Suprapubic skin (tissue), 4 donors: ENCODE measurements around the gene ELAVL1. TPM values are rescaled to one million over a fixed set of nuclear protein-coding genes. Genes with fewer than 3 reads are reported as not detected.

Experiments used
- DNase-seq, 2 donors: peaks; one replicate each; pipeline ENCODE4 v3.0.0-alpha.2; 2019; ENCODE audit warnings: low spot score in 2 of 2
- H3K27ac ChIP-seq: fragments of 200-600 bp; sonication (generic); one replicate; pipeline ENCODE4 v1.5.1; 2019
- H3K27me3 ChIP-seq: fragments of 200-600 bp; sonication (generic); one replicate; pipeline ENCODE4 v1.5.1; 2019
- H3K36me3 ChIP-seq: fragments of 200-600 bp; sonication (generic); one replicate; pipeline ENCODE4 v1.5.1; 2019
- H3K4me1 ChIP-seq: fragments of 200-600 bp; sonication (generic); one replicate; pipeline ENCODE4 v1.5.1; 2019
- H3K4me3 ChIP-seq: fragments of 200-600 bp; sonication (generic); one replicate; pipeline ENCODE4 v1.5.1; 2019; ENCODE audit warnings: mild to moderate bottlenecking
- H3K9me3 ChIP-seq: fragments of 200-600 bp; sonication (generic); one replicate; pipeline ENCODE4 v1.5.1; 2019
- CTCF ChIP-seq, 2 donors: fragments of 200-600 bp in 1 of 2; fragments of 450-650 bp in 1 of 2; sonication (generic) in 1 of 2; IDR thresholded peaks; one replicate each; pipeline ENCODE4 v1.5.1; 2016 to 2019; ENCODE audit warnings: antibody characterized with exemption in 2 of 2, mild to moderate bottlenecking in 1 of 2, moderate library complexity in 1 of 2
- EP300 ChIP-seq: sonication (generic); formaldehyde crosslinking; IDR thresholded peaks from one replicate; pipeline ENCODE4 v1.6.1; 2017; ENCODE audit warnings: antibody characterized with exemption
- POLR2A ChIP-seq, 2 donors: fragments of 450-650 bp; IDR thresholded peaks; one replicate each; pipeline ENCODE4 v1.6.1; 2017; ENCODE audit warnings: antibody characterized with exemption in 2 of 2, mild to moderate bottlenecking in 2 of 2, moderate library complexity in 2 of 2
- POLR2AphosphoS5 ChIP-seq, 3 donors: sonication (generic); formaldehyde crosslinking; IDR thresholded peaks; one replicate each; pipeline ENCODE4 v1.6.1; 2017; ENCODE audit warnings: antibody characterized with exemption in 3 of 3
- WGBS: methylation state at CpG from one replicate; pipeline ENCODE4 v1.1.5; 2018; 5-methylcytosine and 5-hydroxymethylcytosine counted together
- total RNA-seq, 4 donors: library from RNA; depleted of rRNA; stranded (reverse); fragments of >200 nt; gene quantifications; one replicate each; pipeline ENCODE4 v1.1.0, GENCODE V29; 2016

The ELAVL1 gene
- total RNA-seq, 4 donors from 2014 or later: 32.4 to 38.2 (median 37.2) TPM

GRCh38 chr19:7978179-7978825 is 27.1 kb downstream of the ELAVL1 start:
- 77% methylated on average over 12 of the region's 12 CpGs for WGBS
- Histone ChIP-seq H3K9me3 (no peaks in the 10 kb centered on the region), H3K4me1 (peaks cover 23% of the 10 kb centered on the region), H3K4me3 (no peak overlapping the region), H3K27me3 (no peaks in the 10 kb centered on the region), H3K27ac (no peak overlapping the region), H3K36me3 (peaks cover 74% of the 10 kb centered on the region)
- TF ChIP-seq POLR2A (IDR thresholded peaks at IDR 0.05) (no peak), EP300 (no peak), CTCF (IDR thresholded peaks at IDR 0.05) (no peak), POLR2AphosphoS5 (IDR thresholded peaks at IDR 0.05) (no peak)
- DNase-seq: no peak

GRCh38 chr19:7977723-7978040 is 27.8 kb downstream of the ELAVL1 start:
- H3K36me3 ChIP-seq: peaks cover 77% of the 10 kb centered on the region
- WGBS: 97% methylated on average over 6 of the region's 6 CpGs
- no peak overlapping the region for H3K27ac ChIP-seq

GRCh38 chr19:7977021-7977722 is 28.3 kb downstream of the ELAVL1 start:
- Histone ChIP-seq H3K36me3 (peaks cover 80% of the 10 kb centered on the region), H3K9me3 (no peaks in the 10 kb centered on the region), H3K27ac (no peak overlapping the region), H3K4me1 (peaks cover 13% of the 10 kb centered on the region), H3K4me3 (no peak overlapping the region), H3K27me3 (no peaks in the 10 kb centered on the region)
- WGBS: 88% methylated on average over 12 of the region's 15 CpGs
- no peak for DNase-seq
- no peak for TF ChIP-seq POLR2A (IDR thresholded peaks at IDR 0.05)
- no peak for TF ChIP-seq CTCF (IDR thresholded peaks at IDR 0.05)
- TF ChIP-seq POLR2AphosphoS5 (IDR thresholded peaks at IDR 0.05): no peak
- TF ChIP-seq EP300: no peak

More at GRCh38 chr19:7977723-7978040, 27.8 kb downstream of the ELAVL1 start:
- H3K27me3 ChIP-seq: no peaks in the 10 kb centered on the region
- no peaks in the 10 kb centered on the region for H3K9me3 ChIP-seq
- no peak overlapping the region for H3K4me3 ChIP-seq
- TF ChIP-seq EP300: no peak
- no peak for TF ChIP-seq CTCF (IDR thresholded peaks at IDR 0.05)
- TF ChIP-seq POLR2AphosphoS5 (IDR thresholded peaks at IDR 0.05): no peak
- TF ChIP-seq POLR2A (IDR thresholded peaks at IDR 0.05): no peak
- no peak for DNase-seq
- H3K4me1 ChIP-seq: peaks cover 18% of the 10 kb centered on the region

GRCh38 chr19:7976461-7976860 is 29.0 kb downstream of the ELAVL1 start:
- Histone ChIP-seq H3K9me3 (no peaks in the 10 kb centered on the region), H3K27ac (no peak overlapping the region), H3K27me3 (no peaks in the 10 kb centered on the region), H3K4me1 (peaks cover 8% of the 10 kb centered on the region), H3K36me3 (peaks cover 87% of the 10 kb centered on the region), H3K4me3 (no peak overlapping the region)
- WGBS: 97% methylated on average over 4 of the region's 4 CpGs
- no peak for DNase-seq
- TF ChIP-seq EP300: no peak
- no peak for TF ChIP-seq POLR2AphosphoS5 (IDR thresholded peaks at IDR 0.05)
- no peak for TF ChIP-seq POLR2A (IDR thresholded peaks at IDR 0.05)
- TF ChIP-seq CTCF (IDR thresholded peaks at IDR 0.05): no peak

- Histone ChIP-seq H3K27ac (no peak overlapping the region), H3K36me3 (peaks cover 84% of the 10 kb centered on the region), H3K4me1 (peaks cover 8% of the 10 kb centered on the region), H3K9me3 (no peaks in the 10 kb centered on the region), H3K27me3 (no peaks in the 10 kb centered on the region), H3K4me3 (no peak overlapping the region)
- WGBS: 83% methylated on average over 1 of the region's 7 CpGs
- no peak for DNase-seq
- no peak for TF ChIP-seq POLR2AphosphoS5 (IDR thresholded peaks at IDR 0.05)
- no peak for TF ChIP-seq EP300
- TF ChIP-seq POLR2A (IDR thresholded peaks at IDR 0.05): no peak
Measured at GRCh38 chr19:7975037-7975436, 30.4 kb downstream of the ELAVL1 start.
